GM21529 (cell line): ENCODE results near the gene SLC16A9.
"Not testable (repeated sequence)": the region's sequence is repeated elsewhere in the genome, so short reads cannot be mapped to it uniquely, and the experiment has no call there.

Experiments used
- ATAC-seq: cut with Tn5 transposase; IDR thresholded peaks from one replicate; pipeline ENCODE4 v1.9.1; 2021; ENCODE audit not compliant: unreplicated experiment

SLC16A9 gene

DNA sequence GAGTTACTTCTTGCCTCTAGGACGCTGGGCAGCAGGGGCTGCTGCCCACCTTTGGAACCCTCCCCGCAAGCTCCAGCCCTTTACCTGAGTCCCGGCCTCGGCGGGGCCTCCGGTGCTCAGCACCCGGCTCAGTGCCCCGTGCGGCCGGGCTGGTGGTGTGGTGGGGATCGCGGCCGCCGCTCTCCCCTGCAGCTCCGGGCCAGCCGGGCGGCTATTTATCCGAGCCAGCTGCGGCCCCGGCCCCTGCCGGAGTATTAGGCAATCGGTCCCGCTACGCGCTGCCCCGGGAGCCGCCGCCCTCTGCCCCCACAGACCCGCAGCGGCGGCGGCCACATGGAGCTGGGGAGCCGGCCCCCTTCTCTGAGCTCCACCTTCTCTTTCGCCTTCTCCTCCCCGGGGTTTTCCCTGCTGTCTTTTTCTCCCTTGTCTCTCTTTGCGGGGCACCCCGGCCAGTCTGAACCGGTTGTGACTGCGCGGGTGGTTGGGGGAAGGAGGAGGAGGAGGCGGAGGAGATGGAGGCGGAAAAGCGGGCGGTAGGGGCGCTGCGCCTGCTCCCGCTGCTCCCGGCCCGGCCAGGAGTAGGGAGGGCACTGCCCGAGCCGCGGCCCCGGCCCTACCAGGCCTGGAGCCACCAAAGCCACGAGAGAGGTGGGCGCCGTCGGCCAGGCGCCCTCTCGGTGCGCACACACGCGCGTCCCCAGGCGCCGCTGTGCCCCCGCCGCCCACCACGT, at the start of gene SLC16A9:
Gene SLC16A9, minus strand, starts transcription at position 456 of the 731 bp plus-strand sequence. CDS start 25,559 bp downstream, outside the sequence.
- ATAC-seq = peak; percentile 90

- ATAC-seq = no peak
Observed at GRCh38 chr10:59757966-59758365, 48.3 kb upstream of the SLC16A9 start.

DNA sequence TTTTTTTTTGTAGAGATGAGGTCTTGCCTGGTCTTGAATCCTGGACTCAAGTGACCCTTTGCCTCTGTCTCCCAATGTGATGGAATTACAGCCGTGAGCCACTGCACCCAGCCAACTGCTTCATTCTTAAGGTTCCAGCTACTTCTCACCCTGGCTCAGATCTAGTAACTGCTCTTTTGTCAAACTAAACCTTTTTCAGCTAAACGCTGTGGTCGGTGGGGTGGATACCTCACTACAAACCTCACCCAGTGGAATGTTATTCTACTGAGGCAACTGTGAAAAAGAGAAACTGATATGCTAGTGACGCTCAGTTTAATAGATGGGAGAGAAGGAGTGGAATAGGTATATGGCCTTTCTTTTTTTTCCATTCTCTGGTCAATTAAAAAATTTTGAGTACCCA, 45.3 kb upstream of the SLC16A9 start:
- ATAC-seq = no peak

GRCh38 chr10:59753267-59753666, 43.6 kb upstream of the SLC16A9 start, which contains the start of gene MRLN:
TSS of gene MRLN (minus strand) at chr10:59753455.
- no peak for ATAC-seq

- ATAC-seq = no peak
Observed at GRCh38 chr10:59752278-59752940, 42.8 kb upstream of the SLC16A9 start.

- no peak for ATAC-seq
Observed at GRCh38 chr10:59750155-59750945, 40.7 kb upstream of the SLC16A9 start.

GRCh38 chr10:59748834-59749233, 39.2 kb upstream of the SLC16A9 start:
- ATAC-seq = peak; percentile 87

DNA sequence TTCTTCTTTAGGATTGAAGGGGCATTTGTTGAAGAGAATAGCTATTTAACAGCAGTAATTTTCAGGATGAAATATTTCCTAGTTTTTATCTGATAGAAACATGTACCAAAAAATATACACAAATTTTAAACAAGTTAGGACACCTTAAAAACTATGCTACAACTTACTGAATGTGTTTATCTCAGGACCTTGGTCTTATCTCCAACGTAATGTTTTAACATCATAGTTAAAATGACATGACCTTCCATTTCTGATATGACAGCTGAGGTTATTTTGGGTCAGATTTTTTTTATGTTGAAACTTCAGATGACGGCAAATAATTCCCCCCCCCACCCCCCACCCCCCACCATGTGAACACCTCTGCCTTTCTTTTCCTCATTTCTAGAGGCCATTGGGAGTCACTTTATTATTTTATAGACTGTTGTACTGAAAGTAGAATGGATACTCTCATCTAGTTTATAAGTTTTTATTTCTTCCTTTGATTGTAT, 35.6 kb upstream of the SLC16A9 start:
- no peak for ATAC-seq

GRCh38 chr10:59744762-59745161, 35.1 kb upstream of the SLC16A9 start:
- ATAC-seq = not testable (repeated sequence)

DNA sequence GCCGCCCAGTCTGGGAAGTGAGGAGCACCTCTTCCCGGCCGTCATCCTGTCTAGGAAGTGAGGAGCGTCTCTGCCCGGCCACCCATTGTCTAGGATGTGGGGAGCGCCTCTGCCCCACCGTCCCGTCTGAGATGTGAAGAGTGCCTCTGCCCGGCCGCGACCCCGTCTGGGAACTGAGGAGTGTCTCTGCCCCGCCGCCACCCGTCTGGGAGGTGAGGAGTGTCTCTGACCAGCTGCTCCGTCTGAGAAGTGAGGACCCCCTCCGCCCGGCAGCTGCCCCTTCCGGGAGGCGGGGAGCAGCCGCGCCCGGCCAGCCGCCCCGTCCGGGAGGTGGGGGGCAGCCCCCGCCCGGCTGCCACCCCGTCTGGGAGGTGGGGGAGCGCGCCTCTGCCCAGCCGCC, 34.5 kb upstream of the SLC16A9 start:
- not testable (repeated sequence) for ATAC-seq

DNA sequence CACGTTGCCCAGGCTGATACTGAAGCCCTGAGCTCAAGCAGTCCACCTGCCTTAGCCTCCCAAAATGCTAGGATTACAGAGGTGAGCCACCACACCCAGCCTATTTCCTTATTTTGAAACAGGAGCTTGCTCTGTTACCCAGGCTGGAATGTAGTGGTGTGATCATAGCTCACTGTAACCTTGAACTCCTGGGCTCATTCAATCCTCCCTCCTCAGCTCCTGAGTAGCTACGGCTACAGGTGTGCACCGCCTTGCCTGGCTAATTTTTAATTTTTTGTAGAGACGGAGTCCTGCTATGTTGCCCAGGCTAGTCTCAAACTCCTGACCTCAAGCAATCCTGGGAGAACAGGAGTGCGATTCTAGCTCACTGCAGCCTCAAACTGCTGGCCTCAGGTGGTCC, 31.9 kb upstream of the SLC16A9 start:
- no peak for ATAC-seq

- ATAC-seq = no peak
Observed at GRCh38 chr10:59741048-59741447, 31.4 kb upstream of the SLC16A9 start.

DNA sequence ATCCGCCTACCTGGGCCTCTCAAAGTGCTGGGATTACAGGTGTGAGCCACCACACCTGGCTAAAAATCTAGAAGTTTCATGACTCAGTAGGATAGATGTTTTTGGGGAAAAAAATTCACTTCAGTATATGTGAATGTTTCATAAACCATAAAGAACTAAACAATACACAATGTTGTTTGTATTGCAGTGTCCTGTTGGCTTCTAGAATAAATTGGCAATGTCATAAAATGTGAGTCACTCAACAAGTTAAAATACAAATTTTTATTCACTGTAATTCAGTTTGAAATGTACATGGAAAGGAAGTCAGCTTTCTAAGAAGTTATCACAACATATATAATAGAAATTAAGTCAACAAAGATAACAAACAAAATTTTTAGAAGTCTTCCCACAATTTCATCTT, 27.1 kb upstream of the SLC16A9 start:
- no peak for ATAC-seq

DNA sequence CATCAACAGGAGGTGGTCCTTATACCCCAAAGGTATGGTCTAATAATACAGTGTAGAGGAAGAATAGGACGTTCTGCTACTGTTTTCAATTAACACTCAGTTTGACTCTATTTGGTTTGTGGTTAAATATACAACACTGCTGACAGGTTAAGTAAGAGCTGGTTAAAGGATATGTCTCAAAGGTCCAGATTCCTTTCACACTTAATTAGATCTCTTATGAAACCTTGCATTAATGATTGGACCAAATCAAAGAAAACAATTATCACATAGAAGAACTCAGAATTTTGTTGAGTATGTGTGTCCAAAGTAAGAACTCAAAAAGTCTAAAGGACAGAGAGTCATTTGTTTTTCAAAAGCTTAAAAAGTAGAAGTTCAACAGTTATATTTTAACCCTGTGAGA, 25.6 kb upstream of the SLC16A9 start:
- ATAC-seq = no peak

- ATAC-seq = no peak
Observed at GRCh38 chr10:59734014-59734462, 24.4 kb upstream of the SLC16A9 start.

GRCh38 chr10:59733321-59734013, 23.8 kb upstream of the SLC16A9 start:
- ATAC-seq = not testable (repeated sequence)

GRCh38 chr10:59732849-59733248, 23.2 kb upstream of the SLC16A9 start:
- ATAC-seq = not testable (repeated sequence)

DNA sequence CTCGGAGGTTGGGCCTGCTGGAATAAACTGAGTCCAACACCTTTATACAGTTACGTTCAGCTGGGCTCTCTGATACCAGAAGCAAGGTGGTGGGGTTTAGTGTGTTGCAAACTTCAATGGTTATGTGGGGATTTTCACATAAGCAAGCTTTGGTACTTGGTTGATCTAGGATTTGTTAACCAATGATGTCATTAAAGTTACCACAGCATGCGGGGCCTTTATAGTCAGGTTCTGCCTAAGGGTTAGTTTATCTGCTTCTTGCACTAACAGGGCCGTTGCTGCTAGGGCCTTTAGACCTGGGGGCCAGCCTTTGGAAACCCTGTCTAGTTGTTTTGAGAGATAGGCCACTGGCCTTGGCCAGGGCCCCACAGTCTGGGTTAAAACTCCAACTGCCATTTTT, 19.5 kb upstream of the SLC16A9 start:
- not testable (repeated sequence) for ATAC-seq

DNA sequence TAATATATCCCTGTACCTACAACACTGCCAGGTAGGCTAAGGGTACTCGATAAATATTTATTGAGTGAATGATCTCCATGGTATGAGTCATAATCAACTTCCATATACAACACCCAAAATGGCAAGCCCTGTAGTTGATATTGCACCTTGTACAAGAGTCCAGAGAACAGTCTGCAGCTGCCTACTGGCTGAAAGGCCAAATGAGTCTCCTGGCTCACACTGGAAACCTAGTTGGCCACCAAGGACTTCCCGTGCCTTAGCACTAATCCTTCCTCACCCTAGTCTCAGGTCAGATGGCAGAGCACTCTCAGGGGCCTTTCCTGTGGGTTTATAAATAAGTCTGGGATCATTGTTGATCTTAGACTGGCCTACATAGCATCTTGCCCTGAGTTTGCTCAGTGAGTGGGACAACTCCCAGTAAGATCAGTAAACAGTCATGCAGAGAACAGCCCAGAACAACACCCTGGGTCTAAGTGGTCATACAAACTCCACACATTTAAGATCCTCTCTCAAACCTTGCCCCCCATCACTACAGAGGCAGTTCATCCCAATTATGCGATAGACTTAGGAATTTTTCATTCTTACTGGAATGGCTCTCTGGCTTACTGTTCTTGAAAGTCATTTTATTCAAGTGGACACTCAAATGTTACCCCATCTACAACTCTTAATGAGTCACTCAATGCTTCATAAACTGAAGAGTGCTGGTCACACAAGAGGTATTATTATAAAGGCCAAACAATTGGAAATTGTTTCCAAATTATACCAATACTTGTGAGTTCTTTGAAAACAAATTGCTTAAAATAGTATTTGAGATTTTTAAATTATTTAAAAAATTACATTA, 14.7 kb upstream of the SLC16A9 start:
- ATAC-seq = no peak

- no peak for ATAC-seq
Observed at GRCh38 chr10:59720377-59720776, 10.7 kb upstream of the SLC16A9 start.
